SK-N-MC (cell line): ENCODE results near the gene NACAD.

ENCODE experiments used
- DNase-seq: peaks from one replicate; pipeline ENCODE4 v3.0.0-alpha.2; 2011; ENCODE audit warnings: low read depth, low spot score
- H3K27ac ChIP-seq: fragments of 200-600 bp; sonication (generic); 2 replicates; pipeline ENCODE4 v1.5.1; 2016; ENCODE audit warnings: mixed run types
- H3K36me3 ChIP-seq: fragments of 200-600 bp; sonication (generic); 2 replicates; pipeline ENCODE4 v1.6.1; 2017; ENCODE audit warnings: antibody characterized with exemption, low read length, mixed read lengths; ENCODE audit not compliant: insufficient read depth
- H3K4me3 ChIP-seq: fragments of 200-600 bp; sonication (generic); 2 replicates; pipeline ENCODE4 v1.5.1; 2016
- H3K9ac ChIP-seq: fragments of 200-600 bp; sonication (generic); 2 replicates; pipeline ENCODE4 v1.8.0; 2017; ENCODE audit warnings: mixed run types, mixed read lengths; ENCODE audit not compliant: insufficient read length
- H3K9me3 ChIP-seq: fragments of 200-600 bp; sonication (generic); 2 replicates; pipeline ENCODE4 v1.6.1; 2017; ENCODE audit warnings: low read depth, mild to moderate bottlenecking, antibody characterized with exemption, low read length, moderate library complexity, mixed read lengths
- EZH2 ChIP-seq: fragments of 200-600 bp; sonication (generic); IDR thresholded peaks from one replicate; pipeline ENCODE4 v1.6.1; 2017; ENCODE audit warnings: antibody characterized with exemption
- FOXP2 ChIP-seq: optimal IDR thresholded peaks from 2 replicates; pipeline ENCODE3; 2011; ENCODE audit warnings: mild to moderate bottlenecking, moderate library complexity; ENCODE audit not compliant: insufficient read depth; ENCODE audit errors: extremely low read length, control extremely low read depth
- POLR2AphosphoS5 ChIP-seq: IDR thresholded peaks from 2 replicates; pipeline ENCODE4 v1.6.1; 2012; ENCODE audit warnings: mild to moderate bottlenecking, low read depth, low read length, borderline replicate concordance

NACAD gene

DNA sequence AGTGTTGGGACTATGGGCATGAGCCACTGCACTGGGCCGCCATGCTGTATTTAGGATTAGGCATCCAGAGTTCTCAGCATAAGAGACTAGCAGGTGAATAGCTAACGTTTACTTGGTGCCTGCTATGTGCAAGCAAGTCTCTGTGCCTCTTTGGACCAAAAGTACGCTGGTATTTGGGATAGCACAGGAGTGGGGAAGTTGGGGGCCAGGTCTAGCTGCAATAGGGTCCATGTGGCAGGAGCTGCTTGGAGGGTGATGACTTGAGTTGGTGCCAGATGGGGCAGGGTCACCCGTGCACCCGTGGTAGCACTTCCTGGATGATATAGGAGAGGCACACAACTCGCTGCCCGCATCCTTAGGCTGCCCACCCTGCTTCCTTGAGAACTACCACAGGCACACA lies 22.4 kb downstream of the NACAD start:
- no peak overlapping the region for H3K27ac ChIP-seq
- peaks cover 18% of the 10 kb centered on the region; the same call in 1 of the 2 replicates for H3K36me3 ChIP-seq
- no peak overlapping the region for H3K4me3 ChIP-seq
- no peaks in the 10 kb centered on the region for H3K9me3 ChIP-seq
- TF ChIP-seq EZH2 (no peak), POLR2AphosphoS5 (no peak), FOXP2 (no peak)
- H3K9ac ChIP-seq = no peak overlapping the region
- DNase-seq = no peak

DNA sequence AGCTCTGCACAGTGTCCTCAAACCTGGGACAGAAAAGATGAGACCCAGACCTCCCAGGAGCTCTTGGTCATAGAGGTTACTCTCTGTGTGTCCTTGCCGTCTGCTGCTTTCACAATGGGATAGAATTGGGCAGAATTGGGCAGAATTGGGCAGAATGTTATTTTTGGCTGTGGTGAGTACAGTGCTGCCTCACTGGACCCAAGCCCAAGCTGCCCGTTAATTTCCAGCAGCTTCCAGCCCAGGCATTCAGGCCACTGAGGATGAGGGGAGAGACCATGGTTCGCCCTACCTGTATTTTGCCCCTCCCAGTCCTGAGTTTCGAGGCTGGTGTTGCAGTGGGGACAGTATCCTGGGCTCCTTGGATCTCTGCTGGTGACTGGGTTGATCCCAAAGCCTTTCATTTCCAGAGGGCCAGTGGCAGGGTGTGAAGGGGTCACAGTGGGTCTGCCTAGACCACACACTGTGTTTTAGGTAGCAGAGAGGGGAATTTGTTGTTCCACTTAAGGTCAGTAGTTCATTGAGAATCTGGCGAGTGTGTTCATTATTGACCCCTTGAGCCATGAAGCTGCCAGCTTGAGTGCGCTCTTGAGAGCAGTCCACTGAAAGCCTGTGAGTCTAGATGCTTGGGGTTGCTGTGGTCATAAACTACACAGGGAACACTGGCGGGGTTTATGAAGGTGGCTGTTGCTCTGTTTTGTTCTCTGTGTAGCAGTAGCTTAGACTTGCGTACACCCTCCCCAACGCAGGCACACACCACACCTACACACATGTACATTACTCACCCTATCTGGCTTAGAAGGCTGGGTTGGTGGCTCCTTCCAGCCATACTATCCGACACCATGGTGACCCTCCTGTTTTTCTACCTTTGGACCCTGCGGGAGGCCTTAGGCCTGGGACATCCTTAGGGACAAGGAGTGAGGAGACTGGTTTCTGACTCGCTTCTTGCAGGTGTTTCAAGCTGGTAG lies 23.5 kb downstream of the NACAD start:
- peaks cover 18% of the 10 kb centered on the region; the same call in 1 of the 2 replicates for H3K36me3 ChIP-seq
- no peak overlapping the region for H3K27ac ChIP-seq
- no peak for TF ChIP-seq FOXP2
- TF ChIP-seq POLR2AphosphoS5 = no peak
- no peak for TF ChIP-seq EZH2
- no peak overlapping the region for H3K4me3 ChIP-seq
- DNase-seq = no peak
- H3K9me3 ChIP-seq = no peaks in the 10 kb centered on the region
- no peak overlapping the region for H3K9ac ChIP-seq

DNA sequence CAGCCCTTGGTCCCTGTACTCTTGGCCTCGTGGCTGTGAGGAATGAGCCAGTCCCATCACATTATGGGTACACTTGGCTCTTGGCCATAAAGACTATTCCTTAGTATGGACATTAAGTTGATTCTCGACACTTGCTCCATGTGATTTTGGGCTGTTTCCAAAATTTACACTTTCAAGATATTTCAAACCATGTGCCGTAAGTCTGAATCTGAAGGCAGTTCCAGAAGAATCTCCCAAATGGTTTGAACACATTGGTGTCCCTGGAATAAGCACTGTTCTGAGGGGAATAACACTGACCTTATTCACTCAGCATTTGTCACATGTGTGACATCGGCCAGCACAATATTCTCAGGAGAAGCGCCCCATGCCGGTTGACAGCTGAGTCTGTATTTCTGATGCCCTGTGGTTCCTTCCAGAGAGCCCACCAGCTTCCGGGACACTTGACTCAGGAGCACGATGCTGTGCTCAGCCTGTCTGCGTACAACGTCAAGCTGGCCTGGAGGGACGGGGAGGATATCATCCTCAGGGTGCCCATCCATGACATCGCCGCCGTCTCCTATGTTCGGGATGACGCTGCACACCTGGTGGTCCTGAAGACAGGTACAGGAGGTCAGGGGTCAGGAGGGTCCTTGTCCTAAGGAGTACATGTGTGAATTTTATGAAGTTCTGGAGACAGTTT lies 24.6 kb downstream of the NACAD start:
- peaks cover 13% of the 10 kb centered on the region; the same call in 1 of the 2 replicates for H3K36me3 ChIP-seq
- H3K4me3 ChIP-seq = no peak overlapping the region

DNA sequence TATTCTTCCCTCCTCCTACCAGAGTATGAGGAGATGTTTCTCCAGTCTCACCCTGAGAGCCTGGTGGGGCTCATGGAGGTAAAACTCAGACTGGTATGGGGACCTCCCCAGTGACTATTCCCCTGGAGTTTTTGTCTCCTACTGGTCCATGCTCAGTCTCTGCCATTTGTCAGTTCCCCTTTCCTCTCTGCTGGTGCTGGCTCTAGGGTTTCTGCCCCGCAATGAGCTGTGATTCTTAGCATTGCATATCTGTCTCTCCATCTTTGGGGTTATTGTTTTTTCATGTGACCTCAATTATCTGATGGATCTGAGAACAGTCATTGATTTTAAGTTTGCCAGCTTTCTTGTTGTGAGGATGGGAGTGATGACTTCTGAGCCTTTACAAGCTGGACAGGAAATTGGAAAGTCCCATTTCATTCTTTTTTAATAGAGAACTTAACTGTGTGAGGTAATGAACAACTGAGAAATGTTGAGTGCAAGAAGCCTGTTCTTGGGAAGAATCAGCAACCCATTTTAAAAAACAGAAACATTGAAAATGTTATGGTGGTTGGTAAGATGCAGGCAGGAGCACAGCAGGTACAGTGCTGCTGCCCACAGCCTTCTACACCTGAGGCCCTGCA lies 26.9 kb downstream of the NACAD start:
- H3K27ac ChIP-seq = no peak overlapping the region
- no peak overlapping the region for H3K4me3 ChIP-seq
- peaks cover 13% of the 10 kb centered on the region; the same call in 1 of the 2 replicates for H3K36me3 ChIP-seq
- no peaks in the 10 kb centered on the region for H3K9me3 ChIP-seq
- no peak for TF ChIP-seq FOXP2
- no peak for TF ChIP-seq POLR2AphosphoS5
- no peak for DNase-seq
- no peak overlapping the region for H3K9ac ChIP-seq

More for the DNA sequence above, 24.6 kb downstream of the NACAD start:
- Histone ChIP-seq H3K9ac (no peak overlapping the region), H3K9me3 (no peaks in the 10 kb centered on the region), H3K27ac (no peak overlapping the region)
- no peak for TF ChIP-seq EZH2
- no peak for TF ChIP-seq POLR2AphosphoS5
- no peak for TF ChIP-seq FOXP2
- no peak for DNase-seq

DNA sequence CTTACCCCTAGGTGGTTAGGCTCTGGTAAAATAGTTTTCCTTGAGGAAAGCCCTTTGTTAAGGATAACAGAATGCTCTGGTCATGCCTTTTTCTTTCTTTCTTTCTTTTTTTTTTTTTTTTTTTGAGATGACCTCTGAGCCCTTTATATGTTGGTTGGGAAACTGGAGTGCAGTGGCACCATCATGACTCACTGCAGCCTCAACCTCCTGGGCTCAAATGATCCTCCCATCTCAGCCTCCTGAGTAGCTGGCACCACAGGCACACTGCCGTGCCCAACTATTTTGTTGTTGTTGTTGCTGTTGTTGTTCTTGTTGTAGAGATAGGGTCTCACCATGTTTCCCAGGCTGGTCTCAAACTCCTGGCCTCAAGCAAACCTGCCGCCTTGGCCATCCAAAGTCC lies 27.4 kb downstream of the NACAD start:
- Histone ChIP-seq H3K4me3 (no peak overlapping the region), H3K9me3 (no peaks in the 10 kb centered on the region), H3K27ac (no peak overlapping the region), H3K9ac (no peak overlapping the region), H3K36me3 (peaks cover 13% of the 10 kb centered on the region; the same call in 1 of the 2 replicates)
- DNase-seq = no peak
- TF ChIP-seq FOXP2 (no peak), EZH2 (no peak), POLR2AphosphoS5 (no peak)

DNA sequence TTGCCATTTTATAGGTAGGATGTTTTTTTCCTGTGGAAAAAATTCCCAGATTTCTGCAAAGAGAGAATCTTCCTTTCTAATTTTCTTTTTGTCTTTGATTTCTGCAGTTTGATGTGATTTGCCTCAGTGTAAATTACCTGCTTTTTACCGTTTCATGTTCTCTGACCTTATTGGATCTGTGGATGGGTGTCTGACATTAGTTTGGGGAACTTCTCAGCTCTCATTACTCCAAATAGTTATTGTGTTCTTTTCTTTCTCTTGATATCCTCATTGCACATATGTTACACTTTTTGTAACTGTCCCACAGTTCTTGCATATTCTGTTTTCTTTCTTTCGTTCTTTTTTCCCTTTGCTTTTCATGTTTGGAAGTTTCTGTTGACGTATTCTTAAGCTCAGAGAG lies 28.5 kb downstream of the NACAD start:
- no peak overlapping the region for H3K9ac ChIP-seq
- H3K36me3 ChIP-seq = peaks cover 17% of the 10 kb centered on the region; the same call in 1 of the 2 replicates
- DNase-seq = no peak
- H3K27ac ChIP-seq = no peak overlapping the region
- TF ChIP-seq FOXP2 (no peak), EZH2 (no peak), POLR2AphosphoS5 (no peak)
- H3K4me3 ChIP-seq = no peak overlapping the region
- no peaks in the 10 kb centered on the region; the same call in 1 of the 2 replicates for H3K9me3 ChIP-seq

DNA sequence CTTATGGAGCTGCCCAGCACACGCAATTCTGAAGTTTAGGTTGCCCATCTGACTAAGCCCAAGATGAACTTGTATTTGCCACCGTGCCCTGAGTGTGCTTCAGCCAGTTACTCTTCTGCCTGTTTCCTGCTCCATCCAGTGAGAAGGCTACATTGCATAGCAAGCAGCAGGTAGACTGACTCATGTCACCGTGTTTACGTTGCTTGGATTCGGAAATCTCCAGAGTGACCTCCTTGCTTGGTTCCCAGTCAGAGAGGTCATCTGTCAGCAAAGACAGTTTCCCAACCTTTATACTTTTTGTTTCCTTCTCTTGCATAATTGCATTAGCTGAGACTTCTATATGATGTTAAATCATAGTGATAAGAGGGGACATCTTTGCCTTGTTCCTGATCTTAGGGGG lies 30.9 kb downstream of the NACAD start:
- DNase-seq = no peak
- Histone ChIP-seq H3K9ac (no peak overlapping the region), H3K36me3 (peaks cover 7% of the 10 kb centered on the region; the same call in 1 of the 2 replicates), H3K9me3 (no peaks in the 10 kb centered on the region; the same call in 1 of the 2 replicates), H3K4me3 (no peak overlapping the region), H3K27ac (no peak overlapping the region)
- TF ChIP-seq EZH2 (no peak), FOXP2 (no peak), POLR2AphosphoS5 (no peak)
